ENCODE measurements around the gene KANSL1. TPM values are rescaled to one million over a fixed set of nuclear protein-coding genes. Genes with fewer than 3 reads are reported as not detected.

Gene KANSL1
- total and polyA plus RNA-seq, 8 donors: 24.6 to 86.6 (median 48.2) TPM

DNA sequence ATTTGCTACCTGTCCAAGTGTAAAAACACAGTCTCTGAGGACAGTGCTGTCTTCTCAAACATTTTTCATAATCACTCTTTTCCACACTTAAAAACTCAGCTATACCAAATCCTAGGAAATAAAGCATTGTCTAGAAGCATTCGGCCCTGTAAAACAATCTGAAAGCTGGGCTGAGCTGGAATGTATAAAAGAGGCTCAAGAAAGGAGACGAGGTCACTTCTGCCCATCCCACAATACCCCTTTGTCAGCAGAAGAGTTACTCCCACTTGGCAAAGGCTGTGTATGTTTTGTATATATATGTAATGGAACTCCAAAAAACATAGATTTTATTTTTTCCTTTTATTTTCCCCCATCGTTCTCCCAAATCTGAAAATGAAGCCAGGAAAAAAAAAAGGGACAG is 150.3 kb downstream of the KANSL1 start:
- H3K36me3 ChIP-seq: peaks cover 0 to 18% (median 14%) of the 10 kb centered on the region in 3 donors
- ATAC-seq (no peak), DNase-seq (no peak), FAIRE-seq (no peak)
- TF ChIP-seq, protein P1, sequence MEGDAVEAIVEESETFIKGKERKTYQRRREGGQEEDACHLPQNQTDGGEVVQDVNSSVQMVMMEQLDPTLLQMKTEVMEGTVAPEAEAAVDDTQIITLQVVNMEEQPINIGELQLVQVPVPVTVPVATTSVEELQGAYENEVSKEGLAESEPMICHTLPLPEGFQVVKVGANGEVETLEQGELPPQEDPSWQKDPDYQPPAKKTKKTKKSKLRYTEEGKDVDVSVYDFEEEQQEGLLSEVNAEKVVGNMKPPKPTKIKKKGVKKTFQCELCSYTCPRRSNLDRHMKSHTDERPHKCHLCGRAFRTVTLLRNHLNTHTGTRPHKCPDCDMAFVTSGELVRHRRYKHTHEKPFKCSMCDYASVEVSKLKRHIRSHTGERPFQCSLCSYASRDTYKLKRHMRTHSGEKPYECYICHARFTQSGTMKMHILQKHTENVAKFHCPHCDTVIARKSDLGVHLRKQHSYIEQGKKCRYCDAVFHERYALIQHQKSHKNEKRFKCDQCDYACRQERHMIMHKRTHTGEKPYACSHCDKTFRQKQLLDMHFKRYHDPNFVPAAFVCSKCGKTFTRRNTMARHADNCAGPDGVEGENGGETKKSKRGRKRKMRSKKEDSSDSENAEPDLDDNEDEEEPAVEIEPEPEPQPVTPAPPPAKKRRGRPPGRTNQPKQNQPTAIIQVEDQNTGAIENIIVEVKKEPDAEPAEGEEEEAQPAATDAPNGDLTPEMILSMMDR (IDR thresholded peaks at IDR 0.05): no peak
- intact Hi-C loops (cut with DNase I): no loop called here
- 27 to 31% methylated on average over 3 of the region's 3 CpGs for WGBS, 2 donors
- peaks cover 45 to 80% (median 51%) of the 10 kb centered on the region in 3 donors for H3K4me1 ChIP-seq
- peak overlapping the region in 2 of 4 donors; percentile 66 to 79 for H3K27ac ChIP-seq
- H3K27me3 ChIP-seq: no peaks in the 10 kb centered on the region
- H3K9me3 ChIP-seq: no peaks in the 10 kb centered on the region
- no peak overlapping the region for H3K4me3 ChIP-seq

DNA sequence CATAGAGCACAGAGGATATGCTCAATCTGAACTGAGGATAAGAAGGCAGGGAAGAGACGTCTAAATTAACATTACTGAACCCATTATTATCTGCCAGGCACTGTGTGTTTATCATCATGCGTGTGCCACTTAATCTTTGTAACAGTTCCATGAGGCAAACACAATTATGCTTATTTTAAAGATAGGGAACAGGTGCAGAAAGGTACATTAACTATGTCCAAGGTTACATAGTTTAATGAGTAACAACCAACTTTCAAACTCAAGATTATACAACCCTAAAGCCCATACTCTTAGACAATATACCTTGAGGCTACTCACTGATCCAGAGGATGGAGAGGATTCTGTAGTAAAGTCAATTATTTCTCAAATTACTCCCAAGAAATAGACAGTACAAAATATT is 151.0 kb downstream of the KANSL1 start:
- H3K4me1 ChIP-seq: peaks cover 45 to 78% (median 51%) of the 10 kb centered on the region in 3 donors
- TF ChIP-seq, protein P1 (IDR thresholded peaks at IDR 0.05): no peak
- peak; percentile 37 to 63 (median 55) for ATAC-seq
- no peak overlapping the region for H3K4me3 ChIP-seq
- intact Hi-C loops (cut with DNase I): no loop called here
- 13 to 16% methylated on average over 2 of the region's 2 CpGs for WGBS, 2 donors
- H3K36me3 ChIP-seq: peaks cover 0 to 20% (median 18%) of the 10 kb centered on the region in 3 donors
- peak overlapping the region in 2 of 4 donors; percentile 66 to 79 for H3K27ac ChIP-seq
- no peaks in the 10 kb centered on the region for H3K27me3 ChIP-seq
- no peak for DNase-seq
- FAIRE-seq: no peak
- no peaks in the 10 kb centered on the region for H3K9me3 ChIP-seq

DNA sequence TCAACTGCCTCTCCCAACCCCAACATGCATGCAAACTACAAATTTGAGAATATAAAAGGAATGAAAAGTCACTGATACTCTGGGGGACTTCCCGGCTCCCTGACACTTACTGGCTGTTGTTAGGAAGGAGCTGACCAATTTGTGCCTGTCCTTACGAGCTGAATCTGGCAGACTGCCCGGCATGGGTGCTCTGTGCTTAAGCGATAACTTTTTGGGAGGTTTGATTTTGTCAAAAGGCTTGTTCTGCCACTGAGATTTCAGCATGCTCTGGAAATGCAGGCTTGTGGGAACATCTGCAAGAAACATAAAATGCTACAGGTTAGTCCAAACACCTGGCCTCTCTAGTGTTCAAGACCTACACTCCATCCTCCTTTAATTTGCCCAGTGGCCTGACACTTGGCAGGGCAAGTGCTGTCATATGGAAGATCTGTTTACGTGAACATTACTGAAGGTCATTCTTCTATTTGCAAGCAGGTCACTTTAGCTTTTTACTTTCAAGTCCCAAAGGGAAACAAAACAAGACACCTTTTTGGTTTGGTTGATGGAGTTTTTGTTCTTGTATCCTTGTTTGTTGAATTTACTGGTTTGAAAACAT is 153.5 kb downstream of the KANSL1 start:
- 12 to 19% methylated on average over 5 of the region's 5 CpGs for WGBS, 2 donors

DNA sequence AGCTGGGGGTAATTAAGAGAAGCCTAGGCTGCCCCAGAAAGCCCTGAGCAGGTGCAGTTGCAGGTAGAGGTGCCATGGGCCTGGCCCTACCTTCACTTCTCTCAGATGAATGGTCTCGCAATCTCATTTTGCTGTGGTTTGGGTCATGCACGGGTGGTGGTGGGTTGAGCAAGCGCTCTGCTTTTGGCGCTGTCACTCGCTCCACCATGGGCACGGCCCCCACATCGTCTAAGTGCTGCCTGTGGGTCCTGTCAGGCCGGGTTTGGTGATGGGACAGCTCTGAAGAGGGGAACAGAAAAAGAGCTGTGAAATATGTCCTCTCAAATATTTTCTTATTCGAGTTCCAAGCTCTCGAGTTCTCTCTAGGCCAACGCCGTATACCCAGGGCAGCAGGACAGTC is 154.3 kb downstream of the KANSL1 start:
- H3K36me3 ChIP-seq: peaks cover 0 to 32% (median 25%) of the 10 kb centered on the region in 3 donors
- intact Hi-C loops (cut with DNase I): no loop called here
- TF ChIP-seq, protein P1 (IDR thresholded peaks at IDR 0.05): no peak
- no peaks in the 10 kb centered on the region for H3K9me3 ChIP-seq
- FAIRE-seq (no peak), DNase-seq (no peak), ATAC-seq (no peak)
- H3K27me3 ChIP-seq: no peaks in the 10 kb centered on the region
- H3K4me1 ChIP-seq: peaks cover 42 to 63% (median 48%) of the 10 kb centered on the region in 3 donors
- 93 to 96% methylated on average over 12 of the region's 12 CpGs for WGBS, 2 donors
- no peak overlapping the region for H3K4me3 ChIP-seq
- H3K27ac ChIP-seq: peak overlapping the region in 2 of 4 donors; percentile 66 to 79

More for the DNA sequence above, 153.5 kb downstream of the KANSL1 start:
- FAIRE-seq: no peak
- DNase-seq: peak in 3 of 6 donors; percentile 39 to 77 (median 72)
- no peaks in the 10 kb centered on the region for H3K9me3 ChIP-seq
- H3K4me3 ChIP-seq: no peak overlapping the region
- TF ChIP-seq, protein P1 (IDR thresholded peaks at IDR 0.05): no peak
- intact Hi-C loops (cut with DNase I): no loop called here
- H3K27ac ChIP-seq: peak overlapping the region in 2 of 4 donors; percentile 66 to 79
- no peaks in the 10 kb centered on the region for H3K27me3 ChIP-seq
- no peak for ATAC-seq
- peaks cover 39 to 64% (median 51%) of the 10 kb centered on the region in 3 donors for H3K4me1 ChIP-seq
- H3K36me3 ChIP-seq: peaks cover 0 to 32% (median 25%) of the 10 kb centered on the region in 3 donors

DNA sequence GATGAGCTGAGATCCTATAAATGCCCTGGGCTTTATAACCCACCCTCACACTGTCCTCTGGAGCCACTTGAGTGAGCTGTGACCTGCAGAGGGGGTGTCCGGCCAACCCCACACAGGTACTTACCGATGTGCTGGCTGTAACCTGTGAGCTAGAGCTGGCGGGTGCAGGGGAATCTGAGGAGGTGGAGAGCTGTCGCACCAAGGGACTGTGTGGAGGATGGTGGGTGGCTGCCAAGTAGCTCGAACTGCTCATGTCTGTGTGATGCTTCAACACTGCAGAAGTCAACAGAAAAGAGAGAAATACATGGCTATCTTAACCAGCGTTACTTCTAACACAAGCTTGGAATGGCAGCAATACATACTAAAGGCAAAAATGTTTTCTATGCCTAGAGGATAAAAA is 154.8 kb downstream of the KANSL1 start:
- no peaks in the 10 kb centered on the region for H3K9me3 ChIP-seq
- no peaks in the 10 kb centered on the region for H3K27me3 ChIP-seq
- 91 to 92% methylated on average over 6 of the region's 6 CpGs for WGBS, 2 donors
- intact Hi-C loops (cut with DNase I): no loop called here
- no peak for FAIRE-seq
- ATAC-seq: no peak
- peaks cover 0 to 32% (median 25%) of the 10 kb centered on the region in 3 donors for H3K36me3 ChIP-seq
- DNase-seq: no peak
- no peak overlapping the region for H3K27ac ChIP-seq
- H3K4me1 ChIP-seq: peaks cover 40 to 63% (median 48%) of the 10 kb centered on the region in 3 donors
- H3K4me3 ChIP-seq: no peak overlapping the region
- TF ChIP-seq, protein P1 (IDR thresholded peaks at IDR 0.05): no peak

All from pancreas (tissue), 10 donors.